ENCODE measurements around the gene LMO3. TPM values are rescaled to one million over a fixed set of nuclear protein-coding genes. Genes with fewer than 3 reads are reported as not detected.

The LMO3 gene
- total RNA-seq, 1 donor from 2014 or later, result 2.3 TPM

DNA sequence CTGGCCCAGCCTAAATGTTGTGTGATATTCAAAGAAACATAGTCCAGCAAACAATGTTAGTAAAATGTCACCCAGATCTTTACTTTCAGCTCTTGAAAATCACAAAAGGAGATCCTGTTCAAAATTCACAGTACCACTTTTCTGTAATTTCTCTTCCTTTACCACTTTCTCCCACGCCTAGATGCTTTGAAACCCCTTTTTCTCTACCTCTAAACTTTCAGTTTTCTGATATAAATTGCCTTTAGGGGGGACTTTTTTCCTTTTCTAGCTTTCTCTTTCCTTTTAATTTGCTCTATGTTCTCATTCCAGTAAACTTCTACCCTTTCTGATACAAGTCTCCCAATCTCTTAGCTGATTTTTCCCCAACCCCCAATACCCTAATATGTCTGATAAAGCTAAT is 101.8 kb downstream of the LMO3 start:
- intact Hi-C loops (cut with DNase I), result no loop called here
- DNase-seq (no peak), ATAC-seq (ENCODE audit: poor library complexity) (no peak)

- ATAC-seq (ENCODE audit: poor library complexity), result no peak
- DNase-seq, result no peak
- intact Hi-C loops (cut with DNase I), result no loop called here
These were observed 106.4 kb downstream of the LMO3 start for GRCh38 chr12:16499611-16500010.

Measured in Right ventricle myocardium superior (tissue), 1 donor.